HG02885 (cell line): ENCODE data around the gene OASL.

ENCODE experiments used
- ATAC-seq: cut with Tn5 transposase; IDR thresholded peaks from one replicate; pipeline ENCODE4 v1.9.1; 2021; ENCODE audit warnings: mild to moderate bottlenecking; ENCODE audit not compliant: unreplicated experiment, poor library complexity

OASL gene

DNA sequence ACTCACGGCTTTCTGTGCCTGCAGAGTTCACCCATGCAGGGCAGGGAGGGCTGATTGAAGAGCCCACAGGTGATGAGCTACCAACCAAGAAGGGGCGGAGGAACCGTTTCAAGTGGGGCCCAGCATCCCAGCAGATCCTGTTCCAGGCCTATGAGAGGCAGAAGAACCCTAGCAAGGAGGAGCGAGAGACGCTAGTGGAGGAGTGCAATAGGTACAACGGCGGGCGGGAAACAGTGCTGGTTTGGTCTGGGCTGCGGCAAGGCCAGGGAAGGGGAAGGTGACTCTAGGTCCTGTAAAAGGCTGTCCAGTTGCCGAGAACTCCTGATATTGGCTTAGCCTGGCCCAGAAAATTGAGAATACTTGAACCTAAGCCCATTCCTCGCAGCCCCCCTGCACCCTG is 45.5 kb downstream of the OASL start:
- no peak for ATAC-seq

DNA sequence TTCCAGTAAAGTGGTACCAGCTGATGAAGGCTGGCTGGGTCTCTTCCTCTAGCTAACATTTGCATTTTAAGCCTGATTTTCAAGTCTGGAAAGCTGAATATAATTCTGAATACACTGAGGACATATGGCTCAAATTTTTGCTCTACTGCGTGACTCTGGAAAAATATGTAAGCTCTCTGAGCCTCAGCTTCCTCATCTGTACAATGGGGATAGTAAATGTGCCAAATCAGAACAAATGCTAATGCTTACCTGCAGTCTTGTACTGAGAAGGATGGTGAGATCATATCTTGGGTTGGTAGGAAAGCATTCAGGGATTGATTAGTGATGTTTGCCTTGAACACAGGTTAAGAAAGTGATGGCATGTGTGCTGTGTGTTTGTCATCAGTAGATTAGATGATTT is 46.1 kb downstream of the OASL start:
- ATAC-seq = no peak

DNA sequence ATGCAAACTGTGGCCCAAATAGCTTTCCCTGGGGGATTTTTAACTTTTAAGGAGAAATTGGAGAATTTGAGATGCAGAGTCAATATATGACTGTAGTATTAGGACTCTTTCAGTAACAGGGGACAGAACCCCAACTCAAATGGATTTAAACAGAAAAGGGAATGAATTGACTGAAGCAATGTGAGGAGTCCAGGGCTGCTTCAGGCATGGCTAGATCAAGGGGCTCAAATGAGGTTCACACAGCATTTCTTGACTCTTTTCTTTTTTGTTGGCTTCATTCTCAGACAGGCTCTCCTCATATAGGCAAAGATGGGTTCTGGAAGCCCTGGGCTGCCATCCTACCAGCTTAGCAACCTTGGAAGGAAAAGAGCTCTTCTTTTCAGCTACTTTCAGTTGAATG is 47.1 kb downstream of the OASL start:
- no peak for ATAC-seq

DNA sequence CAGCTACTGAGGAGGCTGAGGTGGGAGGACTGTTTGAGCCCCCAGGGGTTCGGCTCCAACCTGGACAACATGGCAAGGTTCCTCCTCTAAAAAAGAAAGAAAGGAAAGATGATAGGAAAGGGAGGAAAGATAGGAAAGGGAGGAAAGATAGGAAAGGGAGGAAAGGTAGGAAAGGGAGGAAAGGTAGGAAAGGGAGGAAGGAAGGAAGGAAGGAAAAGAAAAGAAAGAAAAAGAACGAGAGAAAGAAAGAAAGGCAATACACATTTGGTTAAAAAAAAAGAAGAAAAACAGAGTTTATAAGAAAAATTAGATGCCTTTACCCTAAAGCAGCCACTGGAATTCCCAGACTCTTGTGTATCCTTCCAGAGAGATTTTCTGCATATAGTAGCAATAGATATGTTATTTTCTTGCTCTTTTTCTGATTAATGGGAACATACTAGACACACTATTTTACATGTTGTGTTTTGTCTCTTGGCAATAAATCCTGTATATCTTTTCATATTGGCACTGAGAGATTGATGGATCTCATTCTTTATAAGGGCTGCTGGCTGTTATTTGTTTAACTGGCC is 48.5 kb downstream of the OASL start:
- ATAC-seq = no peak

DNA sequence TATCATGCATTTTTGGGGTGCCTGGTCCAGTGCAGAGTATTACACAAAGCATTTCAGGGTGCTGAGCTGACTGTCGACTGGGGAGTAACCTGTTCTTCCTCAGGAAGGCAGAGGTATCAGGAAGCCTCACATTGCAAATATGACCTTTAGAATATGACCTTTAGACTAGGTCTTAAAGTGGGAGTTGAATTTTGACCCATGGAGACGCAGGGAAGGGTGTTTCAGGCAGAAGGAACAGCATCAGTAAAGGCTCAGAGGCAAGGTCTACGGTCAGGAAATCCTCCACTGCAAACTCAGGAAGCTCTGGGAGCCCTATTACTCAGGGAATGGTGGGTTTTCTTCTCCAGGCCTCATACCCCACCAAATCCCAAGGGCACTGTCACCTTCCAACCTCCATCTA is 49.4 kb downstream of the OASL start:
- no peak for ATAC-seq

DNA sequence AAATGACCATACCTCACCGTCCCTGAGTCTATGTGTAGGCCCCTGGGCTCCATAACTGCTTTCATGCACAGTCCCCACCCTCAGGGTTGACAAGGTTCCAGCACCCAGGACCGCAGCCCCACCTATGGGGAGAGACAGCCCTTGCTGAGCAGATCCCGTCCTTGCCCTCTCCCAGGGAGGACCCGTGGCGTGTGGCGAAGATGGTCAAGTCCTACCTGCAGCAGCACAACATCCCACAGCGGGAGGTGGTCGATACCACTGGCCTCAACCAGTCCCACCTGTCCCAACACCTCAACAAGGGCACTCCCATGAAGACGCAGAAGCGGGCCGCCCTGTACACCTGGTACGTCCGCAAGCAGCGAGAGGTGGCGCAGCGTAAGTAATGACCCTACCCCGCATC is 50.4 kb downstream of the OASL start:
- ATAC-seq = no peak

DNA sequence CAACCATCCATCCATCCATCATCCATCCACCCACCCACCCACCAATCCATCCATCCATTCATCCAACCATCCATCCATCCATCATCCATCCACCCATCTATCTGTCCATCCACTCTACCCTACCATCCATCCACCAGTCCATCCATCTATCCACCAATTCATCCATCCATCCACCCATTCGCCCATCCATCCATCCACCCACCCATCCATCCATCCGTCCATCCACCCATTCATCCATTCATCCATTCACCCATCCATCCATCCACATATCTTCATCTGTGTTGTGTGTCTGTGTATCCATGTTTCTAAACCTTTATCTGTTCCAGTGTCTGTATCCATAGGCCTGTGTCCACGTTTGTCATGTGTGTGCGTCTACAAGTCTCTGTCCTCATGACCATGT is 50.8 kb downstream of the OASL start:
- ATAC-seq = no peak

DNA sequence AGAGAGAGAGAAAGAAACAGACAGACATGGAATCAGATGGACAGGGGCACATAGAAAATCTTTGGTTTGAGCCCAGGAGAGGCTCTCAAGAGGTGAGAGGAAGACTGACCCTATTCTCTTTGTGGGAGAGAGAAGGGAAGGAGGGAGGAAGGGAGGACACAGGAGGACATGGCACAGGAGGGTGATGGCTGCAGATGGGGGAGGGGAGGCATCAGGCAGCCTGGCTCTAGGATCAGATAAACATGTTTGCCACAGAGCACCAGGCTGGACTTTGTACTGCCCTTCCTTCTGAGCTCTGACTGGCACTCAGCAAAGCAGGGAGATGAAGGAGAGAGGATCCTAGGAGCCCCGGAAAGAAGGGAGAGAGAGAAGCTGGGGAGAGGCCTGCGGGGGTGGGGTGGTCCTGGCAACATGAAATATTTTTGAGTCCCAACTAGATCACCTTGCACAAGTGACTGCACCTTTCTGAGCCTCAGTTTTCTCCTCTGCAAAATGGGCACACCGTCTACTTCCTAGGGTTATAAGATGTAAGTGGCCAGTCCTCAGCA is 54.6 kb downstream of the OASL start:
- ATAC-seq = no peak

DNA sequence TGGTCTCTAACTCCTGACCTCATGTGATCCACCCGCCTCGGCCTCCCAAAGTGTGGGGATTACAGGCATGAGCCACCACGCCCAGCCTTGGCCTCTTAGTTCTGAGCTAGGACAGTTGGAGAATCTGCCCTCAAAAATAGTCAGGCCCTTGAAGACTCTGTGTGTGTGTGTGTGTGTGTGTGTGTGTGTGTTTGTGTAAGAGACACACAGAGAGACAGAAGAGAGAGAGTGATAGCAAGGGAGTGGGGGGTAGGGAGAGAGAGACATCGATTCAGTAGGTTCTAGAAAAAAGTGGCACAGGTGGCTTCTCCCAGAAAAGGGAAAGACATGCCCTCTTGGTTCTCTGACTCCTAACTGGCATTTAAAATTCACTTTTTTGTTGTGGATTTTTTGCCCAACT is 55.3 kb downstream of the OASL start:
- no peak for ATAC-seq

DNA sequence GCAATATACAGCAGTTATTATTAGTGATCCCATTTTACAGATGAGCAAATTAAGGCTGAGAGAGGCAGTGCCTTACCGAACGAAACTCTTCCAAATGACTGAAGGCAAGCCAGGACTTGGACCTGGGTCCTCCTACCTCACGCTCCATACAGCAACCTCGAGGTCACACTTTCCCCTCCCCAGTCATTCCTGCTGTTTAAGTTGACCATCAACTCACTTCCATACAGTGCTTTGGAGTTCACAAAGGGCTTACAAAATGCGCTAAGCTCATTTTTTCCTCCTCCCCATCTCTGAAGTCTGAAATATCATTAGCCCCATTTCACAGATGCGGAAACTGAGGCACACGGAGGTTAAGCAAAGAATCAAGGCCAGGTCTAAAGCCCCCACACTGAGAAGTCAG is 56.4 kb downstream of the OASL start:
- ATAC-seq = no peak

DNA sequence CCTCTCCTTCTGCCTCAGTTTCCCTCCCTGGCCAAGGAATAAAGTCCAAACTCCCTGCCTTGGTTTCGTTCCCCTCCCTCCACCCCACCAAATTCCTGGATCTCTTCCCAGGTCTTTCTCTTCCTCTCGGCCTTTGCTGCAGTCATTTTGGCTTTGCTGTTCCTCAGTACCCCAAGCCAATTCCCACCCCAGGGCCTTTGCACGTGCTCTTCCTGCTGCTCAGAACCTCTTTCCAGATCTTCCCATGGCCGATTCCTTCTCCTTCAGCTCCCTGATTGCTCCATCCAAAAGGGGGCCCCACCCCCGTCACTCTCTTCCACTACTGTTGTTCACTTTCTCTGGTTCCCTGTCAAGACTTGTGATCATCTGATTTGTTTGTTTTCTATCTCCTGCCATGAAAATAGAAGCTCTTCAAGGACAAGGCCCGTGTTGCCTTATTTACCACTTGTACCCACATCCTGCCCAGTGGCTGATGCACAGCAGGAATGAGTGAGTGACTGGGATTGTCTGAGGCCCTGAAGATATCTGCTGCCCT is 57.6 kb downstream of the OASL start:
- ATAC-seq = no peak

DNA sequence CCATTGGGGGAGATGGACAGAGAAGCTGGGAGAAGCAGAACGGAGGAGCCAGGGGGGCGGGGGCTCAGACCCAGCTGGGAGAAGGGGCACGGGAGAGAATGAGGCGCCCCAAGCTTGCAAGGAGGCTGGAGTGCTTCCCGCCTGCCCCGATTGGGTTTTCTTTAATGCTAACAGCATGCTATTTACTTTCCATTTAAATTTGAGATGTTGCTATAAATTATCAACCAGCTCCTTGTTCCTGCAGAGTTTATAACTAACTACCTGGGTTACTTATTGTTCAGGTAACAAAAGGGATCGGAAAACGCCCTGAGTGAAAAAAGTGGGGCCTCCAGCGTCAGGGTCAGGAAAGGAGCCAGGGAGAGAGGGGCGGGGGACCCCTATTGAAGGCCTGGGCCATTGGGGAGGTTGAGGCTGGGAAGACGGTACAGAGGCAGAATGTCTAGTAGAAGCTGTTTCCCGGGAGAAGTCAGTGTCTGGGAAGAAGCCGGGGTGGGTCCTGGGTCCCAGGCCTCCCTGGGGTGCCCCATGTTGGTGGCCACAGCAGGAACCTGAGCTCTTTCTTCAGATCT is 58.2 kb downstream of the OASL start:
- ATAC-seq = no peak

DNA sequence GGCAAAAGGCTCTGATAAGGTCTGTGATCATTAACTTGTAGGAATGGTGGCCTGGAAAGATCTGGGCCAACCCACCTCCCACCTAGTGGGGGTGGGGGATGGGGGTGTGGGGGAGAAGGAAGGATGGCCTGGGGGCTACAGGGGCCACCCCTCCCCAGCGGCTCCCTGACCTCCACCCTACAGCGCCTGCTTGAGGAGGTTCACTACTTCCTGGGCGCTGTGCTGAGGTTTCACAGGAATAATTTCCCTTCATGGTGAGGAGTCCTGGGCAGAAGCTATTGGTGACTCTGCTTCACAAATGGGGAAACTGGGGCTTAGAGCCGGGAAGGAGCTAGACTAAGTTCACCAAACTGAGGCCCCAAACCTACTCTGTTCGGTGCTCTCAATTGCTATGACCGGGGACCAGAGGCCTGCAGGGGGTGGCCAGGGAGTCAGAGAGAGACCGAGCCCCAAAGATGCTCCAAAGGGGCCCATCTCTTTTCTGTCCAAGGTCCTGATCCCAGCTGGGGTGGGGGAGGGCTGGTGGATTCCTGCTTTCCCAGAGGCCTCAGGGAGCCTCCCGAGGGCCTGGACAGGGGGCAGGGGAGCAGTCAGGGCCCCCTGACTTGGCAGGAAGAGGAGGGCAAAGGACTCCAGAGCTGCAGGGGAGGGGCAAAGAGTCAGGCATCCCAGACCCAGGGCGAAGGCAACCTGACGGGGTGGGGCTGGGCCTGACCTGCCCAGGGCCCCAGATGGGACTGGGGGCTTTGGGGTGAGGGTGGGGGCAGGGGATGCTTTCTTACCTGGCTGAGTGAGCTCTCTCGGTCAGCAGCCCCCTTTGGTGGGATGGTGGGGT is 59.0 kb downstream of the OASL start:
- ATAC-seq = no peak

DNA sequence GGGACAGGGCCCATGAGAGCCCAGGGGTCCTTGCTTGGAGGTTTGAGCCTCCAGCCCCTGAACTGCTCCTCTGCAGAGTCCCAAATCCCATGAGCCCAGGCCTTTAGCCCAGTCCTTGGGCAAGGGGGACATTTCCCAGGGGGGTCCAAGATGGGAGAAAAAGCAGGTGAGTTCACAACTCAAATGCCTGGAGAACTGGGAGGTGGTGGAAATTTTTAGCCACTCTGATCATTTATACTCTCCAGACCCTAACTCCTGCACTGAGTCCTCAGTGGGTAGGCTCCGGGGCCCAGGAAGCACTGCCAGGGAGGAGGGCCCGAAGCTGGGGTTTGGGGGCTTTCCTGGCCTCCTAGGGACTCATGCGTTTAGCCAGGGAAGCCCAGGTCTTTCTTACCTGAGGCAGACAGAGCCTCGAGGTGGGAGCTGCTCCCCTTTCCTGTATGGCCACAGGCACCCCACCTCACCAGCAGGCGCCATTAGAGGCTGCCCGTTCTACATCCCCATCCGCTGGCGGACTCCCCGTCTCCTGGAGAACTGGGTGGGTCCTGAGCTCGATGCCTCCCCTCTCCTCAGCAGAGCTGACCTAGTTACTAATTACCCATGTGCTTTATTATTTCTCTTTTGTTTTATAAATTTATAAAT is 59.7 kb downstream of the OASL start:
- no peak for ATAC-seq

DNA sequence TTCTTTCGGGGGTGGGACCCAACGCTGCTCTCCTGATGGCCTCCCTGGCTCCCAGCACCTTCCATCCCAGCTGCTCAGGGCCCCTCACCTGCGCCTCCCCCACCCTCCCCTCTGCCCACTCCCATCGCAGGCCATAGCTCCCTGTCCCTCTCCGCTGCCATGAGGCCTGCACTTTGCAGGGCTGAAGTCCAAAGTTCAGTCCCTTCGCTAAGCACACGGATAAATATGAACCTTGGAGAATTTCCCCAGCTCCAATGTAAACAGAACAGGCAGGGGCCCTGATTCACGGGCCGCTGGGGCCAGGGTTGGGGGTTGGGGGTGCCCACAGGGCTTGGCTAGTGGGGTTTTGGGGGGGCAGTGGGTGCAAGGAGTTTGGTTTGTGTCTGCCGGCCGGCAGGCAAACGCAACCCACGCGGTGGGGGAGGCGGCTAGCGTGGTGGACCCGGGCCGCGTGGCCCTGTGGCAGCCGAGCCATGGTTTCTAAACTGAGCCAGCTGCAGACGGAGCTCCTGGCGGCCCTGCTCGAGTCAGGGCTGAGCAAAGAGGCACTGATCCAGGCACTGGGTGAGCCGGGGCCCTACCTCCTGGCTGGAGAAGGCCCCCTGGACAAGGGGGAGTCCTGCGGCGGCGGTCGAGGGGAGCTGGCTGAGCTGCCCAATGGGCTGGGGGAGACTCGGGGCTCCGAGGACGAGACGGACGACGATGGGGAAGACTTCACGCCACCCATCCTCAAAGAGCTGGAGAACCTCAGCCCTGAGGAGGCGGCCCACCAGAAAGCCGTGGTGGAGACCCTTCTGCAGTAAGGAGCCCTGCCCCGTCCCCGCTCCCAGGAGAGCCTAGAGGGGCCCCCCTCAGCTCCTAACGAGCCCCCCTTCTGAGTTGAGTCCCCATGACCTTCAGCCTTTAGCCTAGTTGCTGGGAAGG is 60.5 kb downstream of the OASL start, which contains the start of gene HNF1A:
TSS of gene HNF1A (plus strand) at position 248 of the 924 bp plus-strand sequence. CDS start at position 474, 226 bp downstream.
- ATAC-seq = no peak

DNA sequence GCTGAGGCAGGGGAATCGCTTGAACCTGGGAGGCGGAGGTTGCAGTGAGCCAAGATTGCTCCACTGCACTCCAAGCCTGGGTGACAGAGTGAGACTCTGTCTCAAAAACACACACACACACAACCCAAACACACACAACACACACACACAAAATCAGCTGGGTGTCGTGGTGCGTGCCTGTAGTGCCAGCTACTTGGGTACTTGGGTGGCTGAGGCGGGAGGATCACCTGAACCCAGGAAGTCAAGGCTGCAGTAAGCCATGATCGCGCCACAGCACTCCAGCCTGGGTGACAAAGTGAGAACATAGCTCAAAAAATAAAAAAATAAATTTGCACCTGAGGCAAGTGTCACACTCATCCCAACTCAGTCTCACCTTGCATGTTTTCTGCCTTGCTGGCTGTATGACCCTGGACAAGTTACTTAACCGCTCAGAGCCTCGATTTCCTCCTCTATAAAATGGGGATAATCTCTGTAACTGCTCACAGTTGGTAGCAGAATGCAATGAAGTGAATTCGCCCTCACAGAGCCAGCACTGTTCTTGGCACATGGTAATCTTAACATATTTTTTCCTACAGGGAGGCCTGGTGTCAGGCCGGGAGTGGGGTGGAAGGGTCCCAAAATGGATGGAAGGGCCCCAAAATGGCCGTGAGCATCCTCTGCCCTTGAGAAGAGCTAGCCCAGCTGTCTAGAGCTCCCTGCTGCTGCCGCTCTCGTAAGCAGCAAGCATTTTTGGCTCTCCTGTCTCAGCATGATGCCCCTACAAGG is 61.3 kb downstream of the OASL start:
- ATAC-seq = no peak

DNA sequence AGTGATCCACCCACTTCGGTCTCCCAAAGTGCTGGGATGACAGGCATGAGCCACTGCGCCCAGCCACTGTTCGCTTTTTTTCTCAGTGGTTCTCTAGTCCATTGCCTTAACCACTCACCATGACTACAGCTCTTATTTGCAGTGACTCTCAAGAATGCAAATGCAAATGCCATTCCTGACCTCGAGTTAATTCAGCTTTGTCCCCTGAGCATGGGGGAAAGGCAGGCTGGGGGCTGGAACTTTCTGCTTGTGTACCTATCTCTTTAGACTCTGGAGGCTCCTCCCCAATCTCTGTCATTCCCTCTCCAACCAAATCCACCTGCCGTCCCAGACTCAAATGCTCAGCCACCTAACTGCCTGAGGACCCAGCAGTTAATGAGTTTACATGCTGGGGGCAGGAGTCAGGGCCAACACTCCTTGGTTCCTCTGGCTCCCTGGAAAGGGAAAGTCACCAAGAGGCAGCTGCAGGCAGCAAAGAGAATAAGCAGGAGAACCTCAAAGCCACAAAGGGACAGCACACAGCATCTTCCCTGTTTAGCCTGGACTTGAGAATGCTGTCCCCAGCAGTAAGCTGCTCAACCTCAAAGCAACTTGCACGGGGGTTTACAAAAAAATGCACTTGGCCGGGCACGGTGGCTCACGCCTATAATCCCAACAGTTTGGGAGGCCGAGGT is 66.0 kb downstream of the OASL start:
- ATAC-seq = no peak
